ENCODE results near the gene SLC16A4.

The SLC16A4 gene

GRCh38 chr1:110318046-110318445, 72.8 kb downstream of the SLC16A4 start:
- TF ChIP-seq CTCF (conservative IDR thresholded peaks at IDR 0.05; ENCODE audit: low read length), result no peak
- DNase-seq (ENCODE audit: low read depth), result no peak
- H3K4me3 ChIP-seq (ENCODE audit: low read length), result no peak overlapping the region

GRCh38 chr1:110316735-110317134, 74.1 kb downstream of the SLC16A4 start:
- no peak overlapping the region for H3K4me3 ChIP-seq (ENCODE audit: low read length)
- DNase-seq (ENCODE audit: low read depth), result no peak
- no peak for TF ChIP-seq CTCF (conservative IDR thresholded peaks at IDR 0.05; ENCODE audit: low read length)
